Ishikawa (cell line): ENCODE measurements around the gene SLC49A4.

Experiments
- CEBPB ChIP-seq: IDR thresholded peaks from 2 replicates; pipeline ENCODE4 v1.6.1; 2012
- CREB1 ChIP-seq: IDR thresholded peaks from 2 replicates; pipeline ENCODE4 v1.6.1; 2012; ENCODE audit warnings: low read depth
- EGR1 ChIP-seq: IDR thresholded peaks from 2 replicates; pipeline ENCODE4 v1.6.1; 2012
- EP300 ChIP-seq: IDR thresholded peaks from 2 replicates; pipeline ENCODE4 v1.6.1; 2012; ENCODE audit warnings: borderline replicate concordance
- FOXM1 ChIP-seq: IDR thresholded peaks from 2 replicates; pipeline ENCODE4 v1.6.1; 2012; ENCODE audit warnings: low read depth, borderline replicate concordance
- MAX ChIP-seq: IDR thresholded peaks from 2 replicates; pipeline ENCODE4 v1.6.1; 2012
- NFIC ChIP-seq: IDR thresholded peaks from 2 replicates; pipeline ENCODE4 v1.6.1; 2012
- RAD21 ChIP-seq: IDR thresholded peaks from 2 replicates; pipeline ENCODE4 v1.6.1; 2012; ENCODE audit warnings: low read depth
- REST ChIP-seq: IDR thresholded peaks from 2 replicates; pipeline ENCODE4 v1.6.1; 2012; ENCODE audit warnings: low read depth, mild to moderate bottlenecking
- TAF1 ChIP-seq: IDR thresholded peaks from 2 replicates; pipeline ENCODE4 v1.6.1; 2012; ENCODE audit warnings: low read depth, mild to moderate bottlenecking
- TCF12 ChIP-seq: IDR thresholded peaks from 2 replicates; pipeline ENCODE4 v1.6.1; 2012; ENCODE audit warnings: low read depth
- TEAD4 ChIP-seq: IDR thresholded peaks from 2 replicates; pipeline ENCODE4 v1.6.1; 2012
- USF1 ChIP-seq: IDR thresholded peaks from 2 replicates; pipeline ENCODE4 v1.6.1; 2012
- YY1 ChIP-seq: IDR thresholded peaks from 2 replicates; pipeline ENCODE4 v1.6.1; 2012; ENCODE audit warnings: low read depth
- ZBTB7A ChIP-seq: IDR thresholded peaks from 2 replicates; pipeline ENCODE4 v1.6.1; 2012; ENCODE audit warnings: low read depth

SLC49A4 gene

GRCh38 chr3:122802323-122802722, 7.5 kb downstream of the SLC49A4 start:
- no peak for TF ChIP-seq CREB1
- TF ChIP-seq EGR1, result no peak
- TF ChIP-seq TEAD4, result no peak
- no peak for TF ChIP-seq TCF12
- TF ChIP-seq REST, result no peak

- no peak for TF ChIP-seq RAD21
- TF ChIP-seq USF1, result no peak
- TF ChIP-seq YY1, result no peak
- TF ChIP-seq TAF1, result no peak
- no peak for TF ChIP-seq TEAD4
- TF ChIP-seq EGR1, result no peak
- TF ChIP-seq FOXM1, result no peak
- TF ChIP-seq ZBTB7A, result no peak
- no peak for TF ChIP-seq EP300
- no peak for TF ChIP-seq REST
- TF ChIP-seq CREB1, result no peak
- no peak for TF ChIP-seq NFIC
- no peak for TF ChIP-seq MAX
- no peak for TF ChIP-seq CEBPB
- no peak for TF ChIP-seq TCF12
These were observed 9.1 kb downstream of the SLC49A4 start for GRCh38 chr3:122803977-122804376.

- TF ChIP-seq CEBPB (no peak), YY1 (no peak), RAD21 (no peak), CREB1 (no peak)
These were observed 15.9 kb downstream of the SLC49A4 start for GRCh38 chr3:122810734-122811133.

GRCh38 chr3:122816587-122816986, 21.7 kb downstream of the SLC49A4 start:
- TF ChIP-seq NFIC, result no peak
- no peak for TF ChIP-seq TEAD4
- TF ChIP-seq CEBPB, result no peak
- no peak for TF ChIP-seq USF1
- TF ChIP-seq TCF12, result no peak
- TF ChIP-seq CREB1, result no peak
- TF ChIP-seq RAD21, result no peak
- TF ChIP-seq FOXM1, result no peak
- TF ChIP-seq TAF1, result no peak
- no peak for TF ChIP-seq EP300
- TF ChIP-seq YY1, result no peak
- TF ChIP-seq ZBTB7A, result no peak
- no peak for TF ChIP-seq EGR1
- no peak for TF ChIP-seq REST
- TF ChIP-seq MAX, result no peak

- TF ChIP-seq MAX, result no peak
- no peak for TF ChIP-seq RAD21
- TF ChIP-seq YY1, result no peak
- TF ChIP-seq USF1, result no peak
- no peak for TF ChIP-seq NFIC
- TF ChIP-seq TAF1, result no peak
- no peak for TF ChIP-seq ZBTB7A
- no peak for TF ChIP-seq TEAD4
- TF ChIP-seq FOXM1, result no peak
- no peak for TF ChIP-seq EP300
- TF ChIP-seq CEBPB, result no peak
- TF ChIP-seq CREB1, result no peak
- TF ChIP-seq TCF12, result no peak
These were observed 29.9 kb downstream of the SLC49A4 start for GRCh38 chr3:122824465-122825381.
